Thoracic aorta (tissue), 2 donors: ENCODE results near the gene CIZ1. TPM values are rescaled to one million over a fixed set of nuclear protein-coding genes. Genes with fewer than 3 reads are reported as not detected.

Experiments used
- ATAC-seq: fragments of 150-250 bp; one replicate; pipeline ENCODE4 v1.8.0; 2017; ENCODE audit warnings: low read depth; ENCODE audit not compliant: insufficient number of reproducible peaks, low FRiP score
- DNase-seq: peaks from one replicate; pipeline ENCODE4 v3.0.0-alpha.2; 2020; ENCODE audit warnings: low spot score
- H3K27ac ChIP-seq, 2 donors: fragments of 200-600 bp; sonication (generic); 1 replicate in 1 of 2; 2 replicates in 1 of 2; pipeline ENCODE4 v1.5.1; 2016; ENCODE audit warnings: mild to moderate bottlenecking in 2 of 2, moderate library complexity in 2 of 2
- H3K27me3 ChIP-seq: fragments of 200-600 bp; sonication (generic); replicated peaks from 2 replicates; pipeline ENCODE4 v1.6.0; 2016; ENCODE audit warnings: mild to moderate bottlenecking; ENCODE audit not compliant: insufficient read depth
- H3K36me3 ChIP-seq: fragments of 200-600 bp; sonication (generic); one replicate; pipeline ENCODE4 v1.5.1; 2016
- H3K4me1 ChIP-seq, 2 donors: fragments of 200-600 bp; sonication (generic); 1 replicate in 1 of 2; 2 replicates in 1 of 2; pipeline versions ENCODE4 v1.5.1 to v1.6.0; 2016; ENCODE audit warnings: low read depth in 2 of 2, mild to moderate bottlenecking in 1 of 2; ENCODE audit not compliant: control insufficient read depth in 1 of 2
- H3K4me3 ChIP-seq: fragments of 200-600 bp; sonication (generic); 2 replicates; pipeline ENCODE4 v1.5.1; 2016; ENCODE audit warnings: mild to moderate bottlenecking
- H3K9me3 ChIP-seq: fragments of 200-600 bp; sonication (generic); 2 replicates; pipeline ENCODE4 v1.5.1; 2016
- CTCF ChIP-seq: fragments of 200-600 bp; sonication (generic); IDR thresholded peaks from one replicate; pipeline ENCODE4 v1.5.1; 2019; ENCODE audit warnings: antibody characterized with exemption
- total RNA-seq, 2 donors: library from RNA; depleted of rRNA; stranded (reverse); fragments of >200 nt; gene quantifications; one replicate each; pipeline versions ENCODE4 v1.1.0 to v1.2.3, GENCODE V29; 2016

Gene CIZ1
- total RNA-seq, 2 donors from 2014 or later, result 68.0 to 86.0 TPM

- peaks cover 11 to 14% of the 10 kb centered on the region in 2 donors for H3K4me1 ChIP-seq
- peak overlapping the region; percentile 89 to 92 for H3K27ac ChIP-seq
- ATAC-seq (no peak), DNase-seq (no peak)
- no peaks in the 10 kb centered on the region for H3K9me3 ChIP-seq
- no peak for TF ChIP-seq CTCF
- peaks cover 10% of the 10 kb centered on the region for H3K36me3 ChIP-seq
- H3K4me3 ChIP-seq, result peak overlapping the region; percentile 92
- H3K27me3 ChIP-seq, result no peaks in the 10 kb centered on the region
These were observed 611 bp downstream of the CIZ1 start for GRCh38 chr9:128190516-128191405.

GRCh38 chr9:128190013-128190412, 1.4 kb downstream of the CIZ1 start:
- peaks cover 15% of the 10 kb centered on the region for H3K36me3 ChIP-seq
- H3K4me1 ChIP-seq, result peaks cover 11 to 14% of the 10 kb centered on the region in 2 donors
- H3K27ac ChIP-seq, result no peak overlapping the region
- peak overlapping the region; percentile 92 for H3K4me3 ChIP-seq
- H3K27me3 ChIP-seq, result no peaks in the 10 kb centered on the region
- no peak for ATAC-seq
- DNase-seq, result no peak
- no peaks in the 10 kb centered on the region for H3K9me3 ChIP-seq
- no peak for TF ChIP-seq CTCF

GRCh38 chr9:128188209-128188608, 3.2 kb downstream of the CIZ1 start:
- Histone ChIP-seq H3K27ac (no peak overlapping the region), H3K4me3 (no peak overlapping the region), H3K9me3 (no peaks in the 10 kb centered on the region), H3K27me3 (no peaks in the 10 kb centered on the region), H3K4me1 (peaks cover 11 to 14% of the 10 kb centered on the region in 2 donors), H3K36me3 (peaks cover 20% of the 10 kb centered on the region)
- no peak for TF ChIP-seq CTCF
- DNase-seq, result no peak
- ATAC-seq, result no peak

DNA sequence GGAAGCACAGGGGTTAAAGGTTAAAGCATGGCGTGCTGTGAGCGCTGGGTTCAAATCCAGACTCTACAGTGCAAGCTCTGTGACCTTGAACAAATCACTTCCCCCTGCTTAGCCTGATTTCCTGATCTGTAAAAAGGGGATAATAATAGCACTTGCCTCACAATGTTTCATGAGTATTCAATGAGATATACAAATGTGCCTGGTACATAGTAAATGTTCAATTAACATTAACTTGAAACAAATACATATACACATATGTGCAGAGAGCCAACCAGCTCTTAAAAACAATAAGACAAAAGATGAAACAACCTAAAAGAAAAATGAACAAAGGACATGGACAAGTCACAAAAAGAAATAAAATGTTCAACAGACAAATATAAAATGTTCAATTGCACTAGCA, 4.0 kb downstream of the CIZ1 start:
- DNase-seq (no peak), ATAC-seq (no peak)
- Histone ChIP-seq H3K36me3 (peaks cover 20% of the 10 kb centered on the region), H3K9me3 (no peaks in the 10 kb centered on the region), H3K4me3 (no peak overlapping the region), H3K27me3 (no peaks in the 10 kb centered on the region), H3K4me1 (peaks cover 9 to 14% of the 10 kb centered on the region in 2 donors), H3K27ac (no peak overlapping the region)
- no peak for TF ChIP-seq CTCF

- DNase-seq (no peak), ATAC-seq (no peak)
- peaks cover 6 to 10% of the 10 kb centered on the region in 2 donors for H3K4me1 ChIP-seq
- H3K4me3 ChIP-seq, result no peak overlapping the region
- H3K9me3 ChIP-seq, result no peaks in the 10 kb centered on the region
- no peak overlapping the region for H3K27ac ChIP-seq
- no peaks in the 10 kb centered on the region for H3K27me3 ChIP-seq
- TF ChIP-seq CTCF, result no peak
- peaks cover 23% of the 10 kb centered on the region for H3K36me3 ChIP-seq
These were observed 5.1 kb downstream of the CIZ1 start for GRCh38 chr9:128185979-128186965.
